Measurements from ENCODE around the gene AP3S2. TPM values are rescaled to one million over a fixed set of nuclear protein-coding genes. Genes with fewer than 3 reads are reported as not detected.

Gene AP3S2
- total and polyA plus RNA-seq, 2 of the 8 experiments (the other 6 are each of a cell fraction or from before 2014, with no cell fraction given), result 19.2 to 45.4 TPM

GRCh38 chr15:89852342-89852995 is 41.3 kb downstream of the AP3S2 start (continued):
- TF ChIP-seq CHD7 (IDR thresholded peaks at IDR 0.05; ENCODE audit: insufficient replicate concordance, low read length), result no peak
- no peak for TF ChIP-seq YY1 (IDR thresholded peaks at IDR 0.05; ENCODE audit: low read depth, low read length)
- no peak for TF ChIP-seq CBX5 (IDR thresholded peaks at IDR 0.05; ENCODE audit: low read depth, low read length)
- TF ChIP-seq ASH2L (IDR thresholded peaks at IDR 0.05; ENCODE audit: low read length), result no peak
- TF ChIP-seq CTCF (IDR thresholded peaks at IDR 0.05; ENCODE audit: control extremely low read depth in 1 of 3, insufficient read depth in 1 of 3, low read depth in 1 of 3, low read length in 3 of 3), result no peak
- no peak for TF ChIP-seq POLR2AphosphoS5 (IDR thresholded peaks at IDR 0.05; ENCODE audit: low read depth, low read length)
- TF ChIP-seq RXRA (IDR thresholded peaks at IDR 0.05; ENCODE audit: insufficient read depth, low read depth, low read length), result no peak
- TF ChIP-seq SAP30 (IDR thresholded peaks at IDR 0.05; ENCODE audit: insufficient read depth, insufficient replicate concordance, low read length), result no peak
